Measurements from ENCODE around the gene P2RY11. TPM values are rescaled to one million over a fixed set of nuclear protein-coding genes. Genes with fewer than 3 reads are reported as not detected.

P2RY11 gene, protein sequence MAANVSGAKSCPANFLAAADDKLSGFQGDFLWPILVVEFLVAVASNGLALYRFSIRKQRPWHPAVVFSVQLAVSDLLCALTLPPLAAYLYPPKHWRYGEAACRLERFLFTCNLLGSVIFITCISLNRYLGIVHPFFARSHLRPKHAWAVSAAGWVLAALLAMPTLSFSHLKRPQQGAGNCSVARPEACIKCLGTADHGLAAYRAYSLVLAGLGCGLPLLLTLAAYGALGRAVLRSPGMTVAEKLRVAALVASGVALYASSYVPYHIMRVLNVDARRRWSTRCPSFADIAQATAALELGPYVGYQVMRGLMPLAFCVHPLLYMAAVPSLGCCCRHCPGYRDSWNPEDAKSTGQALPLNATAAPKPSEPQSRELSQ
- 11.8 and 15.7 TPM in 2 replicates for total RNA-seq
- long read RNA-seq, partial matches to known transcripts: 0 of 1 reads
- long read RNA-seq, other reads (novel, unspliced or antisense): 1 of 1 reads

DNA sequence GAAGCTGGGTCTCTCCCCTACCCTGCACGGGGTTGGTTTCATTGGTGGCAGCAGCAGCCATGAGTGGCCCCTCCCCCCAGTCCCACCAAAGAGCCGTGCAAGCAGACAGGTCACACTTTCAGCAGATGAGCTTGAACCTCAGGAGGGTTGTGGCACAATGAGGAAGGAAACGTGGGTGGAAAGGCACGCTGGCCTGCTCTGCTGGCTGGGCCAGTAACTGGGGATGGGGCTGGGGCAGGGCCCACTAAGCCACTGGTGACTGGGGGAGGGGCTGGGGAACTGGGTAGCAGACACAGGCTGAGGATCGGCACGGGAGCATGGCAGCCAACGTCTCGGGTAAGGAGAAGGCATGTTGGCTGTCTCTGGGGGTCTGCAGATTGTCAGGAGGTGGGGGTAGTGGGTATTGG lies at the start of gene P2RY11:
TSS of gene P2RY11 (plus strand) at position 289 of the 407 bp plus-strand sequence. CDS start at position 318, 29 bp downstream.
- Mint-ChIP-seq H3K9me3 (ENCODE audit: unreplicated experiment) (no peaks in the 10 kb centered on the region), H3K4me1 (ENCODE audit: unreplicated experiment) (peaks cover 18% of the 10 kb centered on the region), H3K4me3 (ENCODE audit: unreplicated experiment) (no peak within 1 kb of the TSS), H3K36me3 (ENCODE audit: unreplicated experiment) (peaks cover 20% of the 10 kb centered on the region), H3K27me3 (ENCODE audit: unreplicated experiment) (no peaks in the 10 kb centered on the region), H3K27ac (ENCODE audit: unreplicated experiment) (peak within 1 kb of the TSS; percentile 27)
- no peak for TF ChIP-seq CTCF (IDR thresholded peaks at IDR 0.05)
- no peak for DNase-seq (ENCODE audit: extremely low spot score, unreplicated experiment)

GRCh38 chr19:10061717-10062310 lies 49.7 kb upstream of the P2RY11 start:
- no peak overlapping the region for H3K4me3 Mint-ChIP-seq (ENCODE audit: unreplicated experiment)
- H3K9me3 Mint-ChIP-seq (ENCODE audit: unreplicated experiment): no peaks in the 10 kb centered on the region
- TF ChIP-seq CTCF (IDR thresholded peaks at IDR 0.05): no peak
- peaks cover 24% of the 10 kb centered on the region for H3K27me3 Mint-ChIP-seq (ENCODE audit: unreplicated experiment)
- DNase-seq (ENCODE audit: extremely low spot score, unreplicated experiment): no peak
- no peak overlapping the region for H3K27ac Mint-ChIP-seq (ENCODE audit: unreplicated experiment)
- no peaks in the 10 kb centered on the region for H3K36me3 Mint-ChIP-seq (ENCODE audit: unreplicated experiment)
- no peaks in the 10 kb centered on the region for H3K4me1 Mint-ChIP-seq (ENCODE audit: unreplicated experiment)

DNA sequence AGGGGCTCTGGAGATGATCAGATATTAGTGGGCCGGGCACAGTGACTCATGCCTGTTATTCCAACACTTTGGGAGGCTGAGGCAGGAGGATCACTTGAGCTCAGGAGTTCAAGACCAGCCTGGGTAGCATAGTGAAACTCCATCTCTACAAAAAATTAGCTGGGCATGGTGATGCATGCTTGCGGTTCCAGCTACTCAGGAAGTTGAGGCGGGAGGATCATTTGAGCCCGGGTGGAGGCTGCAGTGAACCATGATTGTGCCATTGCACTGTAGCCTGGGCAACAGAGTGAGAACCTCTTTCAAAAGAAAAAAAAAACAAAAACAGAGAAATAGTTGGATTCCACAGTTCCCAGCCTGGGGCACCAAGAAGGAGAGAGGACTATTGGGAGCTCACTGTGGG lies 43.3 kb upstream of the P2RY11 start:
- TF ChIP-seq CTCF (IDR thresholded peaks at IDR 0.05): no peak
- H3K4me3 Mint-ChIP-seq (ENCODE audit: unreplicated experiment): no peak overlapping the region
- no peaks in the 10 kb centered on the region for H3K36me3 Mint-ChIP-seq (ENCODE audit: unreplicated experiment)
- peaks cover 20% of the 10 kb centered on the region for H3K27me3 Mint-ChIP-seq (ENCODE audit: unreplicated experiment)
- no peak for DNase-seq (ENCODE audit: extremely low spot score, unreplicated experiment)
- H3K27ac Mint-ChIP-seq (ENCODE audit: unreplicated experiment): no peak overlapping the region
- no peaks in the 10 kb centered on the region for H3K9me3 Mint-ChIP-seq (ENCODE audit: unreplicated experiment)
- H3K4me1 Mint-ChIP-seq (ENCODE audit: unreplicated experiment): no peaks in the 10 kb centered on the region

DNA sequence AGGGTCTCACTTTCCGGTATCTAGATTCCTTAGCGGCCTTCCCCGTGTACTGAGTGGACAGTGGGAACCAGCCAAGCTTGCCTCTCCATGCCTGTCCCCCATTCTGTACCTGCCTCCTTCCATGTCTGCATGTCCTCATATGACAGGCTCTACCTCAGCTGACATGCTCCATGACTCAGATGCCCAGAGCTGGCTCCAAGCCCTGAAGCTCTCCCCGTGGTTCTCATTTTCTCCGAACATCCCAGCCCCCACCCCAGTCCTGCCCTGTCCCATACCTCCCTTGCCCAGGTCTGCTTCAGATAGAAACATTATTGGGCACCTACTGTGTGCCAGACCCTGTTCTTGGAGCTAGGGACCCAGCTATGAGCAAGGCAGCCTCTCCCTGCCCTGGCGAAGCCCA lies 42.4 kb upstream of the P2RY11 start:
- no peak for DNase-seq (ENCODE audit: extremely low spot score, unreplicated experiment)
- TF ChIP-seq CTCF (IDR thresholded peaks at IDR 0.05): no peak
- H3K4me1 Mint-ChIP-seq (ENCODE audit: unreplicated experiment): no peaks in the 10 kb centered on the region
- H3K9me3 Mint-ChIP-seq (ENCODE audit: unreplicated experiment): no peaks in the 10 kb centered on the region
- H3K4me3 Mint-ChIP-seq (ENCODE audit: unreplicated experiment): no peak overlapping the region
- H3K27ac Mint-ChIP-seq (ENCODE audit: unreplicated experiment): no peak overlapping the region
- H3K27me3 Mint-ChIP-seq (ENCODE audit: unreplicated experiment): peaks cover 14% of the 10 kb centered on the region
- no peaks in the 10 kb centered on the region for H3K36me3 Mint-ChIP-seq (ENCODE audit: unreplicated experiment)

GRCh38 chr19:10070730-10071446 lies 40.6 kb upstream of the P2RY11 start:
- Mint-ChIP-seq H3K27ac (ENCODE audit: unreplicated experiment) (no peak overlapping the region), H3K4me1 (ENCODE audit: unreplicated experiment) (no peaks in the 10 kb centered on the region), H3K27me3 (ENCODE audit: unreplicated experiment) (peaks cover 13% of the 10 kb centered on the region), H3K36me3 (ENCODE audit: unreplicated experiment) (no peaks in the 10 kb centered on the region), H3K4me3 (ENCODE audit: unreplicated experiment) (no peak overlapping the region), H3K9me3 (ENCODE audit: unreplicated experiment) (no peaks in the 10 kb centered on the region)
- TF ChIP-seq CTCF (IDR thresholded peaks at IDR 0.05): no peak
- DNase-seq (ENCODE audit: extremely low spot score, unreplicated experiment): no peak

Measured in osteocyte (in vitro differentiated cells).